HepG2 (cell line): Measurements from ENCODE around the gene RHBDD2. TPM values are rescaled to one million over a fixed set of nuclear protein-coding genes. Genes with fewer than 3 reads are reported as not detected.

Experiments
- AFF4 ChIP-seq: sonication (generic); formaldehyde crosslinking; IDR thresholded peaks from 2 replicates; pipeline ENCODE4 v1.4.0; 2020; ENCODE audit warnings: missing genetic modification reagents
- ASH2L ChIP-seq: fragments of 300-600, 200-600 bp; sonication (generic); IDR thresholded peaks from 2 replicates; pipeline ENCODE4 v1.7.0; 2017; ENCODE audit warnings: low read depth, mild to moderate bottlenecking, moderate library complexity, mixed read lengths, low read length; ENCODE audit not compliant: insufficient read length
- ATF1 ChIP-seq: IDR thresholded peaks from 2 replicates; pipeline ENCODE4 v1.6.1; 2016; ENCODE audit warnings: mild to moderate bottlenecking, control low read depth
- BHLHE40 ChIP-seq: IDR thresholded peaks from 2 replicates; pipeline ENCODE4 v1.6.1; 2011; ENCODE audit warnings: low read length, improper control_type of control experiment
- CSRNP2 ChIP-seq: sonication (generic); formaldehyde crosslinking; conservative IDR thresholded peaks from 2 replicates; pipeline ENCODE4 v1.8.0; 2022; ENCODE audit warnings: low read depth, missing genetic modification reagents
- DRAP1 ChIP-seq: IDR thresholded peaks from 2 replicates; pipeline ENCODE4 v1.6.1; 2016; ENCODE audit warnings: missing genetic modification reagents, missing compliant biosample characterization
- E2F2 ChIP-seq: sonication (generic); formaldehyde crosslinking; IDR thresholded peaks from 2 replicates; pipeline ENCODE4 v1.4.0; 2020; ENCODE audit warnings: missing genetic modification reagents, borderline replicate concordance
- ELF1 ChIP-seq: sonication (generic); formaldehyde crosslinking; IDR thresholded peaks from 2 replicates; pipeline ENCODE4 v1.4.0; 2020; ENCODE audit warnings: missing genetic modification reagents
- FOSL2 ChIP-seq: sonication (generic); formaldehyde crosslinking; IDR thresholded peaks from 2 replicates; pipeline ENCODE4 v1.4.0; 2020; ENCODE audit warnings: missing genetic modification reagents
- JUN ChIP-seq: sonication (generic); formaldehyde crosslinking; IDR thresholded peaks from 2 replicates; pipeline ENCODE4 v1.4.0; 2020; ENCODE audit warnings: mild to moderate bottlenecking, missing genetic modification reagents
- KMT2B ChIP-seq: IDR thresholded peaks from 2 replicates; pipeline ENCODE4 v1.6.1; 2016; ENCODE audit warnings: missing genetic modification reagents, missing compliant biosample characterization
- MATR3 ChIP-seq: sonication (generic); formaldehyde crosslinking; IDR thresholded peaks from 2 replicates; pipeline ENCODE4 v1.4.0; 2020; ENCODE audit warnings: missing genetic modification reagents
- MBNL3 ChIP-seq: fragments of 250-450 bp; sonication (Bioruptor Pico); conservative IDR thresholded peaks from 2 replicates; pipeline ENCODE4 v1.8.0; 2022; ENCODE audit warnings: mild to moderate bottlenecking, inconsistent platforms
- TEAD3 ChIP-seq: optimal IDR thresholded peaks from 2 replicates; pipeline ENCODE3; 2016; ENCODE audit warnings: borderline replicate concordance
- ZNF281 ChIP-seq: sonication (generic); formaldehyde crosslinking; IDR thresholded peaks from 2 replicates; pipeline ENCODE4 v1.4.0; 2020; ENCODE audit warnings: missing genetic modification reagents, borderline replicate concordance
- ZNF33B ChIP-seq: sonication (generic); formaldehyde crosslinking; IDR thresholded peaks from 2 replicates; pipeline ENCODE4 v1.5.1; 2020; ENCODE audit warnings: mild to moderate bottlenecking, missing genetic modification reagents
- ZNF619 ChIP-seq: sonication (generic); formaldehyde crosslinking; IDR thresholded peaks from 2 replicates; pipeline ENCODE4 v1.4.0; 2020; ENCODE audit warnings: mild to moderate bottlenecking, missing genetic modification reagents
- ZNF766 ChIP-seq: sonication (generic); formaldehyde crosslinking; IDR thresholded peaks from 2 replicates; pipeline ENCODE4 v1.5.0; 2020; ENCODE audit warnings: missing genetic modification reagents, borderline replicate concordance
- polyA plus RNA-seq, 8 experiments: library from polyadenylated mRNA; depleted of rRNA in 3 of 8; stranded (reverse) in 7 of 8; unstranded in 1 of 8; fragments of >200 nt; fragmentation: Illumina TruSeq in 4 of 8; extraction: Trizol in 4 of 8; gene quantifications; 2 replicates each; pipeline versions ENCODE4 v1.2.1 to v1.2.3, GENCODE V29; 2011 to 2016; ENCODE audit warnings: low read depth in 4 of 8, missing spikeins in 1 of 8, mixed read lengths in 1 of 8; ENCODE audit not compliant: insufficient read depth in 1 of 8
- total RNA-seq, 5 experiments: library from RNA; depleted of rRNA; stranded (reverse); fragments of >200 nt; fragmentation: Illumina TruSeq; extraction: Trizol; gene quantifications; 2 replicates each; pipeline ENCODE4 v1.2.3, GENCODE V29; 2016; ENCODE audit warnings: low read depth in 1 of 5

The RHBDD2 gene
- total and polyA plus RNA-seq, 2 of the 13 experiments (the other 11 are each of a cell fraction or from before 2014, with no cell fraction given): 23.1 to 26.4 TPM

GRCh38 chr7:75914655-75915415, 36.0 kb downstream of the RHBDD2 start, which contains the start of gene POR (continued):
- no peak for TF ChIP-seq MATR3 (CRISPR knock-in tag)
- TF ChIP-seq ZNF281 (CRISPR knock-in tag): no peak
- TF ChIP-seq ASH2L: peak; percentile 76
- TF ChIP-seq ZNF766 (CRISPR knock-in tag): peak; percentile 45; the same call in 1 of the 2 replicates
- TF ChIP-seq DRAP1 (CRISPR knock-in tag): peak; percentile 94; the same call in 1 of the 2 replicates
- no peak; the same call in 1 of the 2 replicates for TF ChIP-seq ZNF33B (CRISPR knock-in tag)
- TF ChIP-seq E2F2: 0 out of 2 replicates have a peak, but pooled peaks have one; percentile 51
- TF ChIP-seq JUN (CRISPR knock-in tag): no peak
- TF ChIP-seq KMT2B: no peak
- TF ChIP-seq FOSL2 (CRISPR knock-in tag): peak; percentile 30; the same call in 1 of the 2 replicates
- TF ChIP-seq ELF1 (CRISPR knock-in tag): peak; percentile 75
- TF ChIP-seq BHLHE40: peak; percentile 99
- peak; percentile 84; the same call in 1 of the 2 replicates for TF ChIP-seq ZNF619
- no peak for TF ChIP-seq MBNL3 (CRISPR knock-in tag)
- TF ChIP-seq ATF1 (CRISPR knock-in tag): no peak
- no peak for TF ChIP-seq CSRNP2 (CRISPR knock-in tag)
- TF ChIP-seq AFF4 (CRISPR knock-in tag): 0 out of 2 replicates have a peak, but pooled peaks have one; percentile 7
- peak; percentile 89 for TF ChIP-seq TEAD3 (CRISPR knock-in tag)
